Sigmoid colon (tissue), 4 donors: ENCODE data around the gene STX18.

Experiments used
- EP300 ChIP-seq, 4 donors: sonication (generic); formaldehyde crosslinking; IDR thresholded peaks; one replicate each; pipeline ENCODE4 v1.6.1; 2017; ENCODE audit warnings: antibody characterized with exemption in 4 of 4
- TF ChIP-seq, protein P1 (sequence below), 4 experiments: fragments of 450-650 bp in 3 of 4; fragments of 200-600 bp in 1 of 4; IDR thresholded peaks; one replicate each; pipeline ENCODE4 v1.5.1; 2016 to 2019; ENCODE audit warnings: antibody characterized with exemption in 4 of 4, mild to moderate bottlenecking in 3 of 4, moderate library complexity in 2 of 4

DNA sequence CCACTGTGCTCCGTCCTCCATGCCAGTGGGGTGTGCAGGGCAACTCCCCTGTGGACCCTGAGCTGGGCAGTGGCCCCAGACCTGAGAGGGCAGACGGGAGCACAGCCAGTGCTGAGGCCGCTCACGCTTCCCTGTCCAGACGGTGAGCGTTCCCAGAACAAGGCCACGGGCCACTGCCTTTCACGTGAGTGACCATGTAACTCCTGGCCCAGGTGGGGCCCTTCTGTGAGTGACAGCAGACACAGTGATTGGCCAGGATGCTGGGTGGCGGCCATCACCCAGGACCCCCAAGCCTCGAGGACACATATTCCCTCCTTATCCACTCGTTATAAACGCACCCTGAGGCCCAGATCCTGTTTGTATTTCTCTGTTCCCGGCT, 144.4 kb downstream of the STX18 start:
- TF ChIP-seq, protein P1, sequence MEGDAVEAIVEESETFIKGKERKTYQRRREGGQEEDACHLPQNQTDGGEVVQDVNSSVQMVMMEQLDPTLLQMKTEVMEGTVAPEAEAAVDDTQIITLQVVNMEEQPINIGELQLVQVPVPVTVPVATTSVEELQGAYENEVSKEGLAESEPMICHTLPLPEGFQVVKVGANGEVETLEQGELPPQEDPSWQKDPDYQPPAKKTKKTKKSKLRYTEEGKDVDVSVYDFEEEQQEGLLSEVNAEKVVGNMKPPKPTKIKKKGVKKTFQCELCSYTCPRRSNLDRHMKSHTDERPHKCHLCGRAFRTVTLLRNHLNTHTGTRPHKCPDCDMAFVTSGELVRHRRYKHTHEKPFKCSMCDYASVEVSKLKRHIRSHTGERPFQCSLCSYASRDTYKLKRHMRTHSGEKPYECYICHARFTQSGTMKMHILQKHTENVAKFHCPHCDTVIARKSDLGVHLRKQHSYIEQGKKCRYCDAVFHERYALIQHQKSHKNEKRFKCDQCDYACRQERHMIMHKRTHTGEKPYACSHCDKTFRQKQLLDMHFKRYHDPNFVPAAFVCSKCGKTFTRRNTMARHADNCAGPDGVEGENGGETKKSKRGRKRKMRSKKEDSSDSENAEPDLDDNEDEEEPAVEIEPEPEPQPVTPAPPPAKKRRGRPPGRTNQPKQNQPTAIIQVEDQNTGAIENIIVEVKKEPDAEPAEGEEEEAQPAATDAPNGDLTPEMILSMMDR (IDR thresholded peaks at IDR 0.05), result no peak
- TF ChIP-seq EP300 (IDR thresholded peaks at IDR 0.05), result no peak
